SU-DHL-6 (cell line): Measurements from ENCODE around the gene AP1G2.

Experiments
- CTCF ChIP-seq: fragments of 200-600 bp; sonication (generic); IDR thresholded peaks from one replicate; pipeline ENCODE4 v1.5.1; 2017; ENCODE audit warnings: antibody characterized with exemption, mild to moderate bottlenecking, low read length, moderate library complexity; ENCODE audit not compliant: insufficient read depth, poor library complexity, severe bottlenecking
- EZH2phosphoT487 ChIP-seq: fragments of 200-600 bp; sonication (generic), shearing (Covaris generic); conservative IDR thresholded peaks from 2 replicates; pipeline ENCODE4 v1.6.1; 2018; ENCODE audit warnings: mild to moderate bottlenecking, antibody characterized with exemption, low read length, moderate library complexity, mixed read lengths

GRCh38 chr14:23612802-23613201 is 45.2 kb upstream of the AP1G2 start:
- no peak for TF ChIP-seq CTCF
- no peak for TF ChIP-seq EZH2phosphoT487
